GM12874 (cell line): ENCODE measurements around the gene SH3BP2.

Experiments used
- TF ChIP-seq, protein P1 (sequence below): IDR thresholded peaks from 2 replicates; pipeline ENCODE4 v1.5.1; 2011; ENCODE audit warnings: low read depth, mild to moderate bottlenecking, control low read depth, low read length, moderate library complexity; ENCODE audit not compliant: insufficient read depth

SH3BP2 gene

DNA sequence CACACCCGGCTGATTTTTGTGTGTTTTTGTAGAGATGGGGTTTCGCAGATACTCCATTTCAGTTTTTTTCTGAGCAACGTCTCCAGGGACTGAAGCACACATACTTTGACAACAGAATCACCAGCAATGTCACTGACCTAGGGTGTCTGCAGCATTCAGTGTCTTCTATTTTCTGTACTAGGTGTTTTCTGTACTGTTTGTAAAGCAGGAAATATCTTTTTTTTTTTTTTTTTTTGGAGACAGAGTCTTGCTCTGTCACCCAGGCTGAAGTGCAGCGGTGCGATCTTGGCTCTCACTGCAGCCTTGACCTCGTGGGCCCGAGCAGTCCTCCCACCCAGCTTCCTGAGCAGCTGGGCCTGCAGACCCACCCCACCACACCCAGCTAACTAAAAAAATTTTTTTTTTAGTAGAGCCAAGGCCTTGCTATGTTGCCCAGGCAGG, 59.6 kb downstream of the SH3BP2 start:
- TF ChIP-seq, protein P1, sequence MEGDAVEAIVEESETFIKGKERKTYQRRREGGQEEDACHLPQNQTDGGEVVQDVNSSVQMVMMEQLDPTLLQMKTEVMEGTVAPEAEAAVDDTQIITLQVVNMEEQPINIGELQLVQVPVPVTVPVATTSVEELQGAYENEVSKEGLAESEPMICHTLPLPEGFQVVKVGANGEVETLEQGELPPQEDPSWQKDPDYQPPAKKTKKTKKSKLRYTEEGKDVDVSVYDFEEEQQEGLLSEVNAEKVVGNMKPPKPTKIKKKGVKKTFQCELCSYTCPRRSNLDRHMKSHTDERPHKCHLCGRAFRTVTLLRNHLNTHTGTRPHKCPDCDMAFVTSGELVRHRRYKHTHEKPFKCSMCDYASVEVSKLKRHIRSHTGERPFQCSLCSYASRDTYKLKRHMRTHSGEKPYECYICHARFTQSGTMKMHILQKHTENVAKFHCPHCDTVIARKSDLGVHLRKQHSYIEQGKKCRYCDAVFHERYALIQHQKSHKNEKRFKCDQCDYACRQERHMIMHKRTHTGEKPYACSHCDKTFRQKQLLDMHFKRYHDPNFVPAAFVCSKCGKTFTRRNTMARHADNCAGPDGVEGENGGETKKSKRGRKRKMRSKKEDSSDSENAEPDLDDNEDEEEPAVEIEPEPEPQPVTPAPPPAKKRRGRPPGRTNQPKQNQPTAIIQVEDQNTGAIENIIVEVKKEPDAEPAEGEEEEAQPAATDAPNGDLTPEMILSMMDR, result no peak

DNA sequence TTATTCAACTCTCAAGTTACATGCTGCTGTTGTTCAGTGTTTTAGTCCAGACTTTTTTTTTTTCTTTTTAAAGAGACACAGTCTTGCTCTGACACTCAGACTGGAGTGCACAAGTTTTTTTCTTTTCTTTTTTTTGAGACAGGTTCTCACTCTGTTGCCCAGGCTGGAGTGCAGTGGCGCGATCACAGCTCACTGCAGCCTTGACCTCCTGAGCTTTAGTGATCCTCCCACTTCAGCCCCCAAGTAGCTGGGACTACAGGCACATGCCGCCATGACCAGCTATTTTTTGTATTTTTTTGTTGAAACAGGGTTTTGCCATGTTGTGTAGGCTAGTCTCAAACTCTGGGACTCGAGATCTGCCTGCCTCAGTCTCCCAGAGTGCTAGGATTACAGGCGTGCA, 62.7 kb downstream of the SH3BP2 start:
- TF ChIP-seq, protein P1, result no peak

DNA sequence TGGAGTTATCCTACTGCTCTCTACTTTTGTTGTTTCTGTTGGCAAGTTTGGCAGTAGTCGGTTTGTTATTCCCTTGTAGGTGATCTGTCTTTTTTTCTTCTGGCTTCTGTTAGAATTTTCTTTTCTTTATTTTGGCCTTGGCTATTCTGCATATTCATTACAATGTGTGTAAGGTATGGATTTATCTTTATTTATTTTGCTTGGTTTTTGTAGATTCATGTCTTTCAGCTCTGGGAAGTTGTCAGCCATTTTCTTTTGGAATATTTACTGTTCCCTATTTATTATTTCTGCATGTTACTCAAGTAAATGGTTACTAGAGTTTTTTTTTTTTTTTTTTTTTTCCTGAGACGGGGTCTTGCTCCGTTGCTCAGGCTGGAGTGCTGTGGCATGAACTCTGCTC, 63.4 kb downstream of the SH3BP2 start:
- TF ChIP-seq, protein P1, result no peak

DNA sequence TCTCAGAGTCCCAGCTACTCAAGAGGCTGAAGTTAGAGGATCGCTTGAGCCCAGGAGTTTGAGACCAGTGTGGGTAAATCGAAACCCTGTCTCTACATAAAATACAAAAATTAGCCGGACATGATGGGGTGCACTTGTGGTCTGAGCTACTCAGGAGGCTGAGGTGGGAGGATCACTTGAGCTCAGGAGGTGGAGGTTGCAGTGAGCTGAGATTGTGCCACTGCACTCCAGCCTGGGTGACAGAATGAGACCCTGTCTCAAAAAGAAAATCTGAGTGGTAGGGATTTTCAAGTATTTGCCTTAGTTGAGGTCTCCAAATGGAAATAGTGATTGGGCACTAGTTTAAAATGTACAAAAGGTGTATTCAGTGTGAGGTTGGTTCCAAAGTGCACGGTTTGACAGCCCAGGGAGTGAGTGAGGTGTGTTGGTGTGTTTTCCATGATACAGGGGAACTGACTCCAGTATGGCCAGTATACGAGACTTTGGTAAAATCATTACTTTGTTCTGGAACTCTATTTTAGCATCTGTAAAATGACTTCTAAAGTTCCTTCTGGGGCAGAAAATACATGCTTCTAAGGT, 64.6 kb downstream of the SH3BP2 start:
- TF ChIP-seq, protein P1, result no peak

DNA sequence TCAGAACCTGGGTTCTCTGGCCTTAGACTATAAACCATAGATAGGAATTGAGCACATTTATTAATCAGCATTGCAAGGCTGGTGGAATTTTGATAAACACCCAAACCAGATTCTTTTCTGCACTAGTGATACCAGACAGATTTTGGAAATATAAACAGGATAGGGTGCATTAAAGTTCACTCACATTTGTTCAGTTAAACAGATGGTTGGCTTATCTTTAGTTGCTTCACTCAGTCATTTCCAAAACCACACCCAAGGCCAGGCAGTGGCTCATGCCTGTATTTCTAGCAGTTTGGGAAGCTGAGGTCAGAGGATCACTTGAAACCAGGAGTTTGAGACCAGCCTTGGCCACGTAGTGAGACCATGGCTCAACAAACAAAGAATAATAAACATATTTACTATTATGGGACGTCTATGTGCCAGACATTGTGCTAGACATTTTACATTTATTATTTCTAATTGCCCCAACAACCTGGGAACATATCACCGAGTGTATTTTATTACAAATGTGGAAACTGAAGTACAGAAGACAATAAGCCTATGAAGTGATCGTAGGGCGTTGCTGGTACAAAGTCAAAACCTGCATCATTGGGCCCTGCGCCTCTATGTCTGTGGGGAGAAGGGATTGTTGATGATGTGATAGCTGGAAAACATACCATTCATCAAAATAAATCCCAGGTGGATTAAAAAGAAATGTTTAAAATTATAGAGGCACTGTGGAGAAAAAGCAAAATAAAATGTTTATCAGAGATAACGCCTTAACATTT, 65.7 kb downstream of the SH3BP2 start:
- TF ChIP-seq, protein P1, result no peak

DNA sequence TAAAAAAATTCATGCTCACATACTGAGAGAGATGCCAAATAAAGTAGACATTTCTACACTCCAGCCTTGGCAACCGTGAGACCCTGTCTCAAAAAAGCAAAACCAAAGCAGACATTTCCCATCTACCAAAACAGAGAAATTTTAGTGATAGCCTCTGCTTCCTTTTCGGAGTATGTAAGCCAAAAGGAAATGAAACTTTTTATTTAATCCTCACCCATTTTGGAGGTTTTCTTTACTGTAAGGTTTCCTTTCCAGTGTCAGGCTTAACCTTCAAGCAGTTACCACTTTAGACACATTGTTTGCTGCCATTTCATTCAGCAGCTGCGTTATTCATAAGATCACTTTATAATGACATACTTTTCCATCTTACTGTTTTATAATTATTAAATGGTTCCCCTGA, 66.6 kb downstream of the SH3BP2 start:
- TF ChIP-seq, protein P1, result no peak

DNA sequence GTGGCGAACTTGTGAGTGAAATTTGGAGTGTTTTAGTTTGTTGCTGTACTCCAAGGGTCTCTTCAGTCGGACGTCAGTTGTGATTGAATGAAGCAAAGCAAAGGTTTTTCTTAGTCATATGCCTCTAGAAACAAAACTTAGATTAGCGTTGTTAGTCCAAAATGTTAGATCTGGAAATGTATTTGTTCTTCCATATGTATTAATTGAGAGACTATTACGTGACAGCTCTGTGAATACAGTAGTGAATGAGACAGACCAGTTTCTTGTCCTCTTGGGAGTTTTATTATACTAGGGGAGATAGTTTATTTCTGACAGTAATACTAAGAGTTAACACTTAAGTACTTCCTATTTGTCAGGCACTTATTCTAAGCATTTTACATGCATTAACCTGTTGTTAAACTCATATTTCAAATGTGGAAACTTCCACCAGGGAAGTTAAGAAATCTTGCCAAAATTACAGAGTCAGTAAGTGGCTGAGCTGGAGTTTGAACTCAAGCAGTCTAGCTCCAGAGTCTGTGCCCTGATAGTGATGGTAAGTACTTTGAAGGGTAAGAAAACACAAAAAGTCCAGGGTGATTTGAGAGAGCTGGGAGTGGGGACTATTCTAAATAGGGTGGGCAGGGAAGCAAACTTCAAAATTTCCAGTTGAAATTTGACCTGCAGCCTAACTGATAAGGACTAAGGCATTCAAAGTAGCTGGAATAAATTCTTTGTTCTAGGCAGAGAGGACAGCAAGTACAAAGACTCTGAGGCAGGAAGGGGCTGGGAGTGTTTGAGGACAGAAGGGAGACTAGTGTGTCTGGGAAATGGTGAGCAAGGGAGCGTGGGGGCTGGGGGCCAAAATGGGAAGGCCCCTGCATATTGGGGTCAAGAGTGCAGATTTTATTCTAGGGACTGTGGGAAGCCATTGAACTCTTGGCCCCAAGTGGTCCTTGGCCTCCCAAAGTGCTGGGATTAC, 67.8 kb downstream of the SH3BP2 start:
- TF ChIP-seq, protein P1, result no peak
